HuH-7 (cell line): Measurements from ENCODE around the gene CAP1.

Source experiments
- DNase-seq: peaks from one replicate; pipeline ENCODE4 v3.0.0; 2011; ENCODE audit warnings: low spot score

Gene CAP1

GRCh38 chr1:40096977-40097782 is 56.7 kb downstream of the CAP1 start, which contains the start of gene PPT1:
TSS of gene PPT1 (minus strand) at chr1:40097252. CDS start at chr1:40097238, 14 bp downstream.
- DNase-seq = peak; percentile 79

GRCh38 chr1:40102038-40102437 is 61.5 kb downstream of the CAP1 start:
- DNase-seq = no peak

- no peak for DNase-seq
Measured at GRCh38 chr1:40102896-40103295, 62.4 kb downstream of the CAP1 start.

GRCh38 chr1:40105028-40105427 is 64.5 kb downstream of the CAP1 start:
- DNase-seq = no peak

- no peak for DNase-seq
Measured at GRCh38 chr1:40107290-40107959, 66.9 kb downstream of the CAP1 start.

- no peak for DNase-seq
Measured at GRCh38 chr1:40110389-40110788, 69.9 kb downstream of the CAP1 start.

- DNase-seq = no peak
Measured at GRCh38 chr1:40114400-40114799, 73.9 kb downstream of the CAP1 start.

GRCh38 chr1:40120128-40120527 is 79.6 kb downstream of the CAP1 start:
- DNase-seq = no peak
